ENCODE measurements around the gene PLA2G4F. TPM values are rescaled to one million over a fixed set of nuclear protein-coding genes. Genes with fewer than 3 reads are reported as not detected.

PLA2G4F gene
- total RNA-seq, 1 donor from 2014 or later = not detected

DNA sequence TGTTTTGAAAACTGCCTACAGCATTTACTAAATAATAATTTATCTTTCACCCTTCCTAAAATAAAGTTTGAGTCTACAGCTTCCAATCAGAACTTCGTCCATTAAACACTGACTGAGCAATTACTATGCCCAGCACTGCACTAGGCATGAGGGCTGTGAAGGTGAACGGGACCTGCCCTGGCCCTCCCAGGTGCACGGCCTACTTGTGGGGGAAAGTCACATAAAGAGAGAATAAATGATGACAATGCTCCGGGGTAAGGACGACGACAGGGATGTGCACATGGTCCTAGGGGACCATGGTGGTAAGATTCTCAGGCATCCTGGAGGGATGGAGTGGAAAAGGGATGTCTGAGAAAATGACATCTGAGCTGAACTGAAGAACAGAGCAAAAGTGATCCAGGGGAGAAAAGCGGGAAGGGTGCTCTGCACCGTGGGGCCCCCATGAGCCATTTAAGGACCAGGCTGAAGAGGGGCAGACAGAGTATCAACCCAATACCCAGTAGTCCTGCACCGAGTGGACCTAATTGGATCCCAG lies 11.5 kb downstream of the PLA2G4F start:
- CTCF ChIA-PET = no interaction called here
- no peaks in the 10 kb centered on the region for H3K4me1 Mint-ChIP-seq
- H3K27ac Mint-ChIP-seq = no peak overlapping the region
- TF ChIP-seq, protein P1, sequence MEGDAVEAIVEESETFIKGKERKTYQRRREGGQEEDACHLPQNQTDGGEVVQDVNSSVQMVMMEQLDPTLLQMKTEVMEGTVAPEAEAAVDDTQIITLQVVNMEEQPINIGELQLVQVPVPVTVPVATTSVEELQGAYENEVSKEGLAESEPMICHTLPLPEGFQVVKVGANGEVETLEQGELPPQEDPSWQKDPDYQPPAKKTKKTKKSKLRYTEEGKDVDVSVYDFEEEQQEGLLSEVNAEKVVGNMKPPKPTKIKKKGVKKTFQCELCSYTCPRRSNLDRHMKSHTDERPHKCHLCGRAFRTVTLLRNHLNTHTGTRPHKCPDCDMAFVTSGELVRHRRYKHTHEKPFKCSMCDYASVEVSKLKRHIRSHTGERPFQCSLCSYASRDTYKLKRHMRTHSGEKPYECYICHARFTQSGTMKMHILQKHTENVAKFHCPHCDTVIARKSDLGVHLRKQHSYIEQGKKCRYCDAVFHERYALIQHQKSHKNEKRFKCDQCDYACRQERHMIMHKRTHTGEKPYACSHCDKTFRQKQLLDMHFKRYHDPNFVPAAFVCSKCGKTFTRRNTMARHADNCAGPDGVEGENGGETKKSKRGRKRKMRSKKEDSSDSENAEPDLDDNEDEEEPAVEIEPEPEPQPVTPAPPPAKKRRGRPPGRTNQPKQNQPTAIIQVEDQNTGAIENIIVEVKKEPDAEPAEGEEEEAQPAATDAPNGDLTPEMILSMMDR (IDR thresholded peaks at IDR 0.05) = no peak
- DNase-seq = no peak
- POLR2A ChIA-PET = no interaction called here
- no peak for ATAC-seq (ENCODE audit: low read depth)
- H3K27me3 Mint-ChIP-seq = peaks cover 4% of the 10 kb centered on the region
- intact Hi-C loops (cut with micrococcal nuclease) = no loop called here
- H3K36me3 Mint-ChIP-seq (ENCODE audit: low read depth) = no peaks in the 10 kb centered on the region
- H3K4me3 Mint-ChIP-seq = no peak overlapping the region
- no peaks in the 10 kb centered on the region for H3K9me3 Mint-ChIP-seq

DNA sequence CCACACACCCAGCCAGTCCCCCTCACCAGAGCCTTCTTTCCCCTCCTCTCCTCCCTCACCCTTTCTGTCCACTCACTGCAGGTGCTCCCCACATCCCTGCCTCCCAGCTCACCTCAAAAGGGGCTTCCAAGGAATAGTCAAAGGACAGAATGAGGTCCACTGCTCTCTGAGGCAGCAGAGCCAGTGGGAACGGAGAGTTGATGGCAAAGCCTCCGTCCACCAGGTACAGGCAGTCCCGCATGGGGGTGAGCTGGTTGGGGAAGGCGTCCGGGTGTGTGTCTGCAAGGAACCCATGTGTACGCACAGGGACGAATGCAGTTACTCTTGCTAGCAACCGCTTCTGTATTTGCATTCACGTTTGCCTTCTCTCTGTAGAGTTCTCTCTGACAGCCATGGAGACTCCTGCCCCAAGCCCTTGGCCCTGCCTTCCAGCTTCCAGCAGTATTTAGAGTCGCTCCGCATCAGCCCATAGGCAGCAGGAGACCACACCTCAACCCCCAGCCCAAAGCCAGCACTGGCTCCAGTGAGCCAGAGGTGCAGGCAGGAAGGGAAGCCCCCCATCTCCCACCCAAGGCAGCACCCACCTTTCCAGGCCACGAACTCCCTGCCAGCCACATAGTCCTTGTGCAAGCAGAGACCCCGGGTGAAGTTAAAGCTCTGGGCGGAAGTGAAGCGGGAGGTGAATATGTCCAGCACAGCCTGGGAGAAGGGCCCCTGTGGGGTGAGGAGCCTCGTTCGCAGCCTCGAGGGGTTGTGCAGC lies 12.4 kb downstream of the PLA2G4F start:
- ChIA-PET POLR2A (no interaction called here), CTCF (no interaction called here)
- Mint-ChIP-seq H3K4me3 (no peak overlapping the region), H3K36me3 (ENCODE audit: low read depth) (no peaks in the 10 kb centered on the region), H3K27me3 (peaks cover 4% of the 10 kb centered on the region), H3K9me3 (no peaks in the 10 kb centered on the region), H3K27ac (no peak overlapping the region), H3K4me1 (no peaks in the 10 kb centered on the region)
- intact Hi-C loops (cut with micrococcal nuclease) = no loop called here
- TF ChIP-seq, protein P1 (IDR thresholded peaks at IDR 0.05) = no peak
- DNase-seq (no peak), ATAC-seq (ENCODE audit: low read depth) (no peak)

DNA sequence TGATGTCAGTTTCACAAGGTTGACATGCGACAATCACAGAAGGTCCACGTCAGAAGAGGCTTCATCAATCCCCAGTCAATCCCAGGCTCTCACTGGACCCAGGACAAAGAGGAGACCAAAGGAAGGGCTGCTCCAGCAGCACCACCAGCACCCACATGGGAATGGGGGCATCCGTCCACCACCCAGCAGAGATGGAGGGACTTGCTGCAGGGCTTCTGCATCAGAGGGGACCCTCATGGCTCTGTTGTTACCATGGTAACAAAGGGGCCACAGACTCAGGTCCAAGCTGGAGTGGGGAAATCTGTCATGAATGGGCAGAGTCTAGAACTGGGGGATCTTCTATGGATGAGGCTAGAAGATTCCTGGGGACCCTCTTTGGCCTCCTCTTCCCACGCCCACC lies 13.1 kb downstream of the PLA2G4F start:
- Mint-ChIP-seq H3K4me1 (no peaks in the 10 kb centered on the region), H3K4me3 (no peak overlapping the region), H3K9me3 (no peaks in the 10 kb centered on the region), H3K27ac (no peak overlapping the region), H3K36me3 (ENCODE audit: low read depth) (no peaks in the 10 kb centered on the region), H3K27me3 (peaks cover 4% of the 10 kb centered on the region)
- TF ChIP-seq, protein P1 (IDR thresholded peaks at IDR 0.05) = no peak
- ATAC-seq (ENCODE audit: low read depth) = no peak
- CTCF ChIA-PET = no interaction called here
- intact Hi-C loops (cut with micrococcal nuclease) = no loop called here
- no peak for DNase-seq
- POLR2A ChIA-PET = interaction anchor here (0.7 kb wide), 1 partner anchor 12 kb away, joined by 4 read pairs; no protein-coding TSS in a partner anchor

DNA sequence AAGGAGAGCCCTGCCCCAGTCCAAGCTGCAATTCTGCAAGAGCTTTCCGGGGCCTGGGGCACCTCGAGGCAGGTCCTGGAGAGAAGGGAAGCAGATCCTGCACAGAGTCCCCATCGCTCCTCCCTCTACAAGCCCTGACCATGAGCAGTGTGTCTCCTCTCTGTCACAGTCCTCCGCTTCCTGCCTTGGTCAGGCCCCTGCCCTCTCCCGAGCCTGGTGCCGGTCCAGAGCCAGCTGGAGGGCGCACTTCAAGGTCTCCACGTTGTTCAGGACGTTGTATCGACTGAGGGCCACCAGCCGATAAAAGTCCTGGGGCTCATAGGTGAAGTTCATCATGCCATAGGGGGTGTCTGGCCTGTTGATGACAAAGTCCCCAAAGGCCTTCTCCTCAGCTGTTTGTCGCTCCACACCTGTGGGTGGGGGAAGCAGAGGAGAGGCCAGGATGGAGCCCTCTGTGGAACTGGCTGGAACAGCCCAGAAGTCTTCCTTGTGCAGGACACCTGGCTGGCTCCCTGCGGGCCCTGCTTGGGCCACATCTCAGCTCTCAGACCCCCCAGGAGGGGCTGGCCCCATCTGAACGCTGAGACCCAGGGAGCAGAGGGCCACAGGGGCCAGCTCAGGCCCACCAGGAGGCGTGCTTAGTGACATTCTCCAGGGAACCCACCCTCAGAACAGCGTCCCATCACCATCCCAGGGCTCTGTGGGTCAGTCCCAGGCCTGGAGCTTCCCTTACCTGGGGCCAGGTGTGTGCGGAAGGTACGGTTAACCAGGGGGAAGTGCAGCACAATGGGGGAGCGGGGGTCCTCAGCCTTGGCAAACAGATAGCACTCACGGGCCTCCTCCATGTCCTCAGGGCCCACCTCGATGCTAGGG lies 14.4 kb downstream of the PLA2G4F start:
- no peaks in the 10 kb centered on the region for H3K9me3 Mint-ChIP-seq
- DNase-seq (no peak), ATAC-seq (ENCODE audit: low read depth) (no peak)
- ChIA-PET POLR2A (no interaction called here), CTCF (no interaction called here)
- intact Hi-C loops (cut with micrococcal nuclease) = no loop called here
- no peak overlapping the region for H3K27ac Mint-ChIP-seq
- H3K4me3 Mint-ChIP-seq = no peak overlapping the region
- no peaks in the 10 kb centered on the region for H3K4me1 Mint-ChIP-seq
- H3K36me3 Mint-ChIP-seq (ENCODE audit: low read depth) = no peaks in the 10 kb centered on the region
- TF ChIP-seq, protein P1 (IDR thresholded peaks at IDR 0.05) = no peak
- peaks cover 6% of the 10 kb centered on the region for H3K27me3 Mint-ChIP-seq

DNA sequence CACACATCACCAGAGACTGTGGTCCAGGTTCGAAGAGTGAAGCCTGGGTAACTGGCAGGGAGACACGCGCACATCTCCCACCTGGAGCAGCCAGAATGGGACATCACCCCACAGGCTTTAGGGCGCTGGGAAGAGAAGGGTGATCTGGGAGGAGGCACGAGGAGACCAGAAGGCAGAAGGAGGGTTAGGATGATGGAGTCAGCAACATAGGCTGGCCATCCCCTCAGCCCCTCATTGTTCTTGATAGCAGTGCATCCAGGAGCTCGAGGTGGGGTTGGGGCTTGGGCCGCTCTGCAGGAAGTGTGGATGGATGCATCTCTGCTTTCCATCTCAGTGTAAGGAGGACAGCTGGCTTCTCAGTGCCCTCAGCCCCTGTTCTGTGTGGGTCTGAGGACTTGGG lies 15.2 kb downstream of the PLA2G4F start:
- intact Hi-C loops (cut with micrococcal nuclease) = no loop called here
- no peaks in the 10 kb centered on the region for H3K4me1 Mint-ChIP-seq
- H3K27ac Mint-ChIP-seq = no peak overlapping the region
- ChIA-PET CTCF (no interaction called here), POLR2A (no interaction called here)
- DNase-seq (no peak), ATAC-seq (ENCODE audit: low read depth) (no peak)
- peaks cover 6% of the 10 kb centered on the region for H3K27me3 Mint-ChIP-seq
- TF ChIP-seq, protein P1 (IDR thresholded peaks at IDR 0.05) = no peak
- no peaks in the 10 kb centered on the region for H3K9me3 Mint-ChIP-seq
- H3K36me3 Mint-ChIP-seq (ENCODE audit: low read depth) = no peaks in the 10 kb centered on the region
- H3K4me3 Mint-ChIP-seq = no peak overlapping the region

Data from activated B cell treated with CpG ODN at 0.5 μM for 24 hours (primary cell).